HG02588 (cell line): ENCODE measurements around the gene STARD10.

Experiments used
- ATAC-seq: cut with Tn5 transposase; IDR thresholded peaks from one replicate; pipeline ENCODE4 v1.9.1; 2021; ENCODE audit warnings: mild to moderate bottlenecking, moderate library complexity; ENCODE audit not compliant: unreplicated experiment

Gene STARD10

GRCh38 chr11:72767203-72768062 lies 26.4 kb downstream of the STARD10 start:
- ATAC-seq, result no peak

- ATAC-seq, result no peak
These were observed 27.5 kb downstream of the STARD10 start for GRCh38 chr11:72766152-72766902.

DNA sequence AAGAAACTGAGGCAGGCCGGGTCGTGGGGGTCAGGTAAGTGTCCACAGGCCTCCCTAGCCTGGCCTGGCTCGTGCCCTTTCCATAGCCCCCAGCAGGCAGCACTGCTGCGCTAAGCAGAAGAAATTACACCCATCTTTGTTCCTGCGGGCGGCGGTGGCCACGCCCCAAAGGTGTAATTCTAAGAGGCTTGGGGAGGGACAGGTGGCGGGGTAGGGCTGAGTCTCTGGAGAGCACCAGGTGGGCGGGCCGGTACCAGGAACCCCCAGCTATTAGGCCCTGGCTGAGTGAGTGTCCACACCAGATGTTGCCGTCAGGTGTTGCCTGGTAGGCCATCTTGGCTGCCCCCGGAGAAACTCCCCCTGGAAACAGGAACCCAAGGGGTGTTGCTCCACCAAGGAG lies 29.3 kb downstream of the STARD10 start:
- ATAC-seq, result no peak

- no peak for ATAC-seq
These were observed 30.0 kb downstream of the STARD10 start for GRCh38 chr11:72763823-72764222.

DNA sequence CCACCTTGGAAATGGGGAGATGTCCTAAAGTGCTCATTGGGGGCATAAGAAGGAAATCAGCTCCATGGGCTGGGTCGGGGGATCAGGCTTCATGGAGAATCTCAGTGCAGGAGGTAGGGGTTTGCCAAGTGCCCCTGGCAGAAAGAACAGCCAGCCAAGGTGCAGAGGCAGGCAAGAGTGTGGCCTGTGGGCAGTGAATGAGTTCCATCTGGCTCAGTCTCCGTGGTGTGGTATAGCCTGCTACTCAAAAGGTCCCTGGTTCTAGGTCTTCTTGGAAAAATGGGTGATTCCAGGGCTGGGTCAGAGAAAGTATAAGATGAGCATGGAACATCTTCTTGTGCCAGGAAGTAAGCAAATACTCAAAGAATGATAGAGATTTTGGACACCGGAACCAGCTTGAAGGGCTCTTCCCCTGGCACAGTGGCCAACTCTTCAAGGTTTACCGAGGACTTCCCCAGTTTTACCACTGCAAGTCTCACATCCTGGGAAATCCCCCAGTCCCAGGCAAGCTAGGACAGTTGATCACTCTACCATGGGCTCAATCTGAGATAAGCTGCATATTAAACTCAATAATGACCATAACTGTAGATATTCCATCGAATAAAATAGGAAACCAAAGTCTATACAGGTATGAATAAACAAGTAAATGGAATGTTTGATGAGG lies 31.1 kb downstream of the STARD10 start:
- ATAC-seq, result peak; percentile 58

- ATAC-seq, result no peak
These were observed 33.1 kb downstream of the STARD10 start for GRCh38 chr11:72760539-72761405.

GRCh38 chr11:72759468-72759985 lies 34.3 kb downstream of the STARD10 start:
- ATAC-seq, result no peak

DNA sequence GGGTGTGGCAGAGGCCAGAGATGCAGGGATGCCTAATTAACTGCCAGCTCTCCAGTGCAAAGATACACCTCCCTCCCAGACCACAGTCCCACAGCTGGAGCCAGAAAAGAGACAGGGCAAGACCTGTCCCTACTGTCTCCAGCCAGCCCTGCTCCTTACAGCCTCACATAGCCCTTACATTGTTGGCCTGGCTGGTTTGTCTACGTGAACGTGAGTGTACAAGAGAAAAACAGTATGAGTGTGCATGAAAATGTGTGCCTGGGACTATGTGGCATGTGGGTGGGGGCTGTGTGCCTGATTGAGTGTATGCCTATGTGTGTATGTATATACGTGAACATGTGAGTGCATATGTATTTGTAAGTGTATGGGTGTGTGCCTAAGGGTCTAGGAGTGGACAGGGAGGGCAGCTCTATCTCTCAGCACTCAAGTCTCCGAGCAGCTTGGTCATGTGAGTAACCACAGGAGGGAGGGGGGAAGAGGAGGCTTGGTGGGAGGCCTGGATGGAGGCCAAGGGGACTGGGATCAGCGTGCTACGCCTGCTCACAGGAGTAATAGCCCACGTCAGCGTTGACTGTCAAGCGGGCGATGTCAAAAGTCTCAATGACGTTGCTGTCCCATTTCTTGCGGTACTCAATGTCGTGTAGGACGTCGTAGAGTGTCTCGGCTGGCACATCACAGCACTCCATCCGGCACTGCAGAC lies 35.0 kb downstream of the STARD10 start:
- ATAC-seq, result no peak

GRCh38 chr11:72758304-72758689 lies 35.5 kb downstream of the STARD10 start:
- ATAC-seq, result no peak

GRCh38 chr11:72755713-72756285 lies 38.0 kb downstream of the STARD10 start:
- no peak for ATAC-seq

GRCh38 chr11:72754544-72755155 lies 39.2 kb downstream of the STARD10 start:
- no peak for ATAC-seq

GRCh38 chr11:72754149-72754543 lies 39.7 kb downstream of the STARD10 start:
- no peak for ATAC-seq

DNA sequence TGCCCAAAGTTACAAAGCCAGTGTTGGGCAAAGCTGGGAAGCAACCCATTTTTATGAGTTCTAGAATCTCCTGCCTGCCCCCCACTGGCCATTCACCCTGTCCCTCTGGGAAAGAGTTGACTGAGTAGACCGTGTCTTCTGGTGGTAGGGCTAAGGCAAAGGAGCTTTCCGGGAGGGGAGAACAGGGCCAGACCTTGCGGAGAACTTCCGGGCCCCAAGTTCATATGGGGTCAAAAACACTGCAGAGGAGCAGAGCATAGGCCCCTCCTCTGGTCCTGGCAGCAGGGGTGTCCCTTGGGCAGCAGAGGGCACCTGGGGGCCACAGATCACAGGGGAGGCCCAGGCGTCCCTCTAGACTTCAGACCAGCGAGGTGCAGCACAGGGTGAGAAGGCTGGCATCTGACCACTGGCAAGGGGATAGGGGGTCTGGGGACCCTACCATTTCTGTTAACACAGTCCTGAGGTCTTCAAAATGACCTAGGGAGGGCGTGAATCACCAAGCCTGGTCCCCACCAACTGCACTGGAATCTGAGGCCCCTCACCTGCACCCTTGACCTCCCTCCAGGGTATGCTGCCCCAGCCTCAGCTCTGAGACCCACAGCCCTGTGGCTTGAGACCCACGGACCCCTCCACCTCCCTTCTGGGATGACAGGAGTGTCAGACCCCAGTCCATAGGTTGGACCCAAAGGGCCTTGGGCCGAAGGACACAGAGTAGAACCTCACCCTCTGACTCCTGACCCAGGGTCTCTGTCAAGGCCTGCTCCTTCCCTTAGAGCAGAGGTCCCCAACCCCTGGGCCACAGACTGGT lies 40.3 kb downstream of the STARD10 start:
- no peak for ATAC-seq

DNA sequence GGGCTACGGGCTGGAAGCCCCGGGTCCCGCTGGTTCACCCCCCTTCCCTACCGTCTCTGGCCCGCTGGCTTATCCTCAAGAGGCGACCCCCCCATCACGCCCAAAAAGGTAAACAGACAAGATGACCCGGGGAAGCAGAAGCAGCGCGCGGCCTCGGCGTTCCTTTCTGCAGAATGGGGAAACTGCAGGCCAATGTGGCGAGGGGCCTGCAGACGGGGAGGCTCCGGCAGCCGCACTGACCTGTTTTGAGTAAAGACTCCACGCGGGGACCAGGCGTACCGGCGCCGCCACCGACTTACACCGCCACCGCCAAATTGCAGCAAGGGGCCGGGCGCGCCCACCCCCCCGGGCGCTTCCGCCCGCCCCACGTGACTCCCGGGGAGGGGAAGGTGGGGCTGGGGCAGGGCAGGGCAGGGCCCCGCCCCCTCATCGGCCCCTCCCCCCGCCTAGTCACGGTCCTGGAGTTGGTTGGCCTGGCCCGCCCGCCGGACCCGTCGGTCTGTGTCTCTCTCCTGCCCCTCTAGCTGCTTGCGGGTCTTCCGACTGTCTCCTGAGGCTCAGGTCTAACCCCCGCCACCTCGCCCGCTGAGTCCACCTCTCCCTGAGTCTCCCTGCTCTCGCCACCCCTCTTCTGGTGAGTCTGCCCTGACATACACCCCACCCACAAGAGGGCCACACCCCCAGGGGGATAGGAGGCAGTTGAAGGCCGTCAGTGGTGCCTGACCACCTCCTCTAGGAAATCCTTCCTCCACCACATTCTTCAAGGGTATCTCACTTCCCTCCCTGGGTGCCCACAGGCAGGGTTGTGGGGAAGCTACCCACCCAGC lies 41.5 kb downstream of the STARD10 start, which contains the start of gene ARAP1:
Gene ARAP1, minus strand, starts transcription at position 321 of the 827 bp plus-strand sequence. CDS start 25,280 bp downstream, outside the sequence.
- ATAC-seq, result peak; percentile 68

DNA sequence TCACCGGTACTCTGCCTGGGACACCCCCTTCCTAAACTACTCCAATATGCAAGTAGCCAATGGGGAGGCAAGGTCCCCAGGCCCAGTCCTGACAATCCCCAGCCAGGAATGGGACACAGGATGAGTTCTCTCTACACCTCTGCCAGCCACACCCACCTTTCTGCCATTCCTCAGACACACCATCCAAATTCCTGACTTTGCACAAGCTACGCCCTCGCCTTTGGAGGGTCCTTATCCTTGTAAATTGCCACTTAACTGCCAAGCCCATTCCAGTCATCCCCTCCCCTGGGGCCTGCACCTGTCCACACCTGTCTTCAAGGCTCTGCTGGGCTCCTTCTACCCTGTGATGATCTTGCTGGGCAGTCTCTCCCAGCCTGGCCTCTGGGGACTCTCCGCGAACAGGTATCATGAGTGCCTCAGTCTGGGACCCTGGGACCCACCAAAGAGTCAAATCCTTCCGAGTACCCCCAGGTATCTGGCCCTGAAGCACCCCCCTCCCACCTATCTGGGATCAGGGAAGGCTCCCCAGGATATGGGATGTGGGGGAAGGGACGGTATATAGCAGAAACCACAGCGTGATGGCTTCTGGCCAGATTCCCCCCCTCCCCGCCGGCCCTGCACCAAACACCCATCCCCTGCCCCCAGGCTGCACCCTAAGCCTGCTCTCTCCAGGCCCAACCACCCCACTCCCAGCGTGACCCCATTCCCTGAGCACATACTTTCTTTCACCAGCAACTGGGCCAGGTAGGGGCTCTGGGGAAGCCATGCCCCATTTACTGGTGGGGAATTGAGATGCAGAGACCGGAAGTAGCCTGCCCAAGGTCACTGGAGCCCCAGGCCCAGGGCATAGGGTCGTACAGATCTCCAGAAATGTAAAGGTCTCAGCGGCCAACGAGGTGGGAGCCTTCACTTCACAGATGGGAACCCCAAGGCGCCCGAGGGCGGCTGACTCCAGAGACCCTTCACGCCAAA lies 42.4 kb downstream of the STARD10 start:
- ATAC-seq, result peak; percentile 4

- no peak for ATAC-seq
These were observed 43.2 kb downstream of the STARD10 start for GRCh38 chr11:72750556-72751115.
